Measurements from ENCODE around the gene PDZD2. TPM values are rescaled to one million over a fixed set of nuclear protein-coding genes. Genes with fewer than 3 reads are reported as not detected.
A peak's percentile ranks its signal among the peaks of the same experiment; 100 is the strongest.
"Not testable (repeated sequence)": the region's sequence is repeated elsewhere in the genome, so short reads cannot be mapped to it uniquely, and the experiment has no call there.

PDZD2 gene
- polyA plus RNA-seq, 10 donors = 6.0 to 12.4 (median 7.4) TPM

GRCh38 chr5:31688515-31689092 lies 49.7 kb downstream of the PDZD2 start:
- no peak for DNase-seq

DNA sequence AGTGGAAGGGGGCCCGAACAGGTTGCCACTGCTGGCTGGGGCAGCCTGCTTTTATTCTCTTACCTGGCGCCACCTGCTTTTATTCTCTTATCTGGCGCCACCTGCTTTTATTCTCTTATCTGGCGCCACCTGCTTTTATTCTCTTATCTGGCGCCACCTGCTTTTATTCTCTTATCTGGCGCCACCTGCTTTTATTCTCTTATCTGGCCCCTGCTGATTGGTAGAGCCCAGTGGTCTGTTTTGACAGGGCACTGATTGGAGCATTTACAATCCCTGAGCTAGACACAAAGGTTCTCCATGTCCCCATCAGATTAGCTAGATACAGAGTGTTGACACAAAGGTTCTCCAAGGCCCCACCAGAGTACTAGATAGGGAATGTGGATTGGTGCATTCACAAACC lies 52.5 kb downstream of the PDZD2 start:
- DNase-seq = not testable (repeated sequence)

- peak in 2 of 3 donors; percentile 48 to 78 for DNase-seq
Observed at GRCh38 chr5:31692561-31693221, 53.8 kb downstream of the PDZD2 start.

- no peak for DNase-seq
Observed at GRCh38 chr5:31698673-31699072, 59.7 kb downstream of the PDZD2 start.

DNA sequence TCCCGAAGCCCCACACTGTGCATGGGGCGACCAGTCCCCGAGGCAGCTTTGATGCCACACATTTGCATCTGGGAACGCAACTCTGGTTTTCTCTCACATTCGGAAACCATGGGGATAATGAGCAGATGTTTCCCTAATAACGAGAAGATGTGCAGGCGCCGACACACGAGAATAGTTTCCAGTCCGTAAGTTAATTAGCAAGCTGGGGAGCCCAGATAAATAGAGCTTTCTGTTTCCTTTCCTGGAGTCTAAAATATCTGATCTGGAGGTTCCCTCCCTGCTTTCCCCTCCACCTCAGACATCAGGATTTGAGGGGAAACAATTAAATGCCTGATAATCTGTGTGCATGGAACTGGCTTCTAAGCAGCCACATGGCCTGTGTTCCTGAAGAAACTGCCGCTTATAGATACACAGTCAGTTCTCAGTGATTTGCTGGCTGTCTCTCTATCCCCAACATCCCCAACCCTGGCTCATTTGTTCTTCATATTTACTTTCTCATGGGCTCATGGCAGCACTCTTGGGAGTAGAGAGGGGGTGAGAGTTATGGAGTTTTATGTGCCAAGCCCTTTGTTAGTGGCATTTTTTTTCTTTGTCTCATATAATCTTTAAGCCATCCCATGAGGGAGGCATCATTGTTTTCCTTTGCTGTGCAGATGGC lies 62.8 kb downstream of the PDZD2 start:
- peak in 1 of 3 donors; percentile 36 for DNase-seq

- peak; percentile 32 to 82 (median 58) for DNase-seq
Observed at GRCh38 chr5:31702712-31703111, 63.8 kb downstream of the PDZD2 start.

DNA sequence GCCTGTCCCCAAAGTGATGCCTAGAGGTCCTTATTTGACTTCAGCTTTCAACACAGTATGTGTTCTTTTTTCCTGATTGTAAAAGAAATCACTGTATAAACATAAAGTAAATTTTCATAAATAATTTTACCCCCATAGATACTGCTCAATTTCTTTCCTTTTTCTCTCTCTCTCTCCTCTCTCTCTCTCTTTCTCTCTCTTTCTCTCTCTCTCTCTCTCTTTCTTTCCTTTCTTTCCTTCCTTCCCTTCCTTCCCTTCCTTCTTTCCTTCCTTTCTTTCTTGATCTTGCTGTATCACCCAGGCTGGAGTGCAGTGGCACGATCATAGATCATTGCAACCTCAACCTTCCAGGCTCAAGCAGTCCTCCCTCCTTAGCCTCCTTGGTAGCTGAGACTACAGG lies 64.8 kb downstream of the PDZD2 start:
- DNase-seq = no peak

DNA sequence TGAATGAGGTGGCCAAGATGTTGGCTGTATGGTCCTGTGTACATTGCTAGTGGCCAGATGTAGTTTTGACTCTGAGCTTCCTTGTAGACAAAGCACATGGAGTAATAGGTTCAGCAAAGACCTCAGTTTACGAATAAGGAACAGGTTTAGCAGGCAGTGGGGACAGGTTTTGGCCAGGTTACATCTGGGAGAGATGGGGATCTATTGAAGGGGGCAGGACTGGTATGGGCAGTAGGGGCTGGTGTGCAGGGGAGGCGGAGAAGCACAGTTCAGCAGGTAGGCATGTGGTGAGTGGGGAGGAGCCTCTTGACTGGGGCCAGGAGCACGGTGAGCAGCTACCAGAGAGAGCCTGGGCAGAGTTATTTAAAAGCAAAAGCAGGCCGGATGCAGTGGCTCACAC lies 67.3 kb downstream of the PDZD2 start:
- DNase-seq = no peak

DNA sequence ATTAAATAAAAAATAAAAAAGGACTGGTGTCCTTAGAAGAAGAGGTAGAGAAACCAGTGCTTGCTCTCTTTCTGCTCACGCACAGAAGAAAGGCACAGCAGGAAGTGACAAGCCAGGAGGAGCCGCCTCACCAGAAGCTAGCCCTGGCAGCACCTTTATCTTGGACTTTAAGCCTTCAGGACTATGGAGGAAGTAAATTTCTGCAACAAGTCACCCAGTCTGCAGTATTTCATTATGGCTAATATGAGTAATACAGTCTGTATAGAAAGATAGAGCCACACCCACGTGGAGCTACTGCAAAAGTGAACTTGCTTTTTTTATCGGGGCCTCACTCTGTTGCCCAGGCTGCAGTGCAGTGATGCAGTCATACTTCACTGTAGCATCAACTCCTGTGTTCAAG lies 68.4 kb downstream of the PDZD2 start:
- DNase-seq = no peak

GRCh38 chr5:31708089-31708488 lies 69.2 kb downstream of the PDZD2 start:
- no peak for DNase-seq

DNA sequence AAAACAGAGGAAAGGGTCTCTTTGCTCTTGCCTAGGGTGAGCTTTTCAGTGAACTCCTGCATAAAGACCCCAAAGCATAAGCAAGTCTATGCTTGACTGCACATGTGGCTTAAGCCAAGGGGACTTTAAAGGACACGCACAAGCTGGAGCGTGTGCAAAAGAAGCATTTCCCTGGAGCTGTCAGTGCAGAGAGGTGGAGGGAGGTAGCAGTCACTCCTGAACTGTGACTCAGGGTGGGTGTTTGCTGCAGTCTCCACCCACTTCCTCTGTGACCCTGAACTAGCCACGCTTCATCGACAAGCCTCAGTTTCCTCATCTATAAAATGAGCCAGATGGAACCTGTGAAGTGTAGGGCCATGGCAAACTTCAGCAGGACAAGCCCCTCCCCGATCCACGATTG lies 72.4 kb downstream of the PDZD2 start:
- no peak for DNase-seq

GRCh38 chr5:31711935-31712592 lies 73.1 kb downstream of the PDZD2 start:
- DNase-seq = no peak

- DNase-seq = peak in 2 of 3 donors; percentile 11 to 35
Observed at GRCh38 chr5:31717561-31717960, 78.6 kb downstream of the PDZD2 start.

GRCh38 chr5:31720004-31720403 lies 81.1 kb downstream of the PDZD2 start:
- no peak for DNase-seq

GRCh38 chr5:31720811-31721345 lies 81.9 kb downstream of the PDZD2 start:
- DNase-seq = no peak

- DNase-seq = no peak
Observed at GRCh38 chr5:31722111-31722510, 83.2 kb downstream of the PDZD2 start.

DNA sequence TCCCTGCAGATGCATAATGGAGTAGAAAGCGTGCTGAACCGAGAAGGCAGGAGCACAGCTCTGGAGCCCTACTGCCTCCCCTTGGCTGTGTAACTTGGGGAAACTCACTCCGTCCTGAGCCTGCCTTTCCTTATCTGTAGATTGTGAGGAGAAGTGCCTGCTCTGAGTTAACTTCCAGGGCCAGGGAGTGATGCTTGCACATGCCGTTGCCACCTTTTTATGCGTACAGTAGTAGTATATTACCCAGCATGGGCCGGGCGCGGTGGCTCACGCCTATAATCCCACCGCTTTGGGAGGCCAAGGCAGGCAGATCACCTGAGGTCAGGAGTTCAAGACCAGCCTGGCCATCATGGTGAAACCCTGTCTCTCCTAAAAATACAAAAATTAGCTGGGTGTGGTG lies 87.1 kb downstream of the PDZD2 start:
- DNase-seq = no peak

DNA sequence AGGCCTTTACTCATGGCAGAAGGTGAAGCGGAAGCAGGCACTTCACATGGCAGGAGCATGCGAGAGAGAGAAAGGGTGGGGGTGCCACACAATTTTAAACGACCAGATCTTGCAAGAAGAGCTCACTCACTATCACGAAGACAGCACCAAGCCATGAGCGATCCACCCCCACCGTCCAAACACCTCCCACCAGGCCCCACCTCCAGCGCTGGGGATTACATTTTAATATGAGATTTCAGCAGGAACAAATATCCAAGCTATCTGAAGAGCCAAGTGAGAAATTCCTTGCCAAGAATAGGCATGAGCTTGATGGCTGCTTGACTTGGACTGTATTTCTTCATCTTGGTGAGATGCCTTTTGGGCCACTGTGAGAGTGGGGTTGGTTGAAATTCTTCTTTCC lies 88.0 kb downstream of the PDZD2 start:
- no peak for DNase-seq

GRCh38 chr5:31728039-31728438 lies 89.1 kb downstream of the PDZD2 start:
- no peak for DNase-seq

GRCh38 chr5:31728806-31729205 lies 89.9 kb downstream of the PDZD2 start:
- not testable (repeated sequence) for DNase-seq

GRCh38 chr5:31730139-31730538 lies 91.2 kb downstream of the PDZD2 start:
- no peak for DNase-seq

GRCh38 chr5:31731016-31731415 lies 92.1 kb downstream of the PDZD2 start:
- DNase-seq = no peak
